ENCODE data around the gene SMG1.
A peak's percentile ranks its signal among the peaks of the same experiment; 100 is the strongest.
"Not testable (repeated sequence)": the region's sequence is repeated elsewhere in the genome, so short reads cannot be mapped to it uniquely, and the experiment has no call there.

SMG1 gene

DNA sequence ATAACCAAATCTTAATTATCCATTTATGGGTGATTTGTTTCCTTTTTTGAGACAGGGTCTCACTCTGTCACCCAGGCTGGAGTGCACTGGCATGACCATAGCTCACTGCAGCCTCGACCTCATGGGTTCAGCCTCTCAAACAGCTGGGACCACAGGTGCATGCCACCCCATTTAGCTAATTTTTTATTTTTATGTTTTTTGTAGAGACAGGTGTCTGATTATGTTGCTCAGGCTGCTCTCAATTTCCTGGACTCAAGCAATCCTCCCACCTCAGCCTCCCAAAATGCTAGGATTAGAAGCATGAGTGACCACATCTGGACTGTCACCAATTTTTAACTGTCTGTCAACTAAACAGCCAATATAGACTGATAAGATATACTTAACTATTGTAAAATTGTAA is 25.0 kb downstream of the SMG1 start:
- not testable (repeated sequence) for H3K9me2 ChIP-seq (replicated peaks; ENCODE audit: insufficient read depth, low read length); H3K9ac ChIP-seq (ENCODE audit: low read length); H3K4me2 ChIP-seq (ENCODE audit: low read depth, low read length); DNase-seq; H4K20me1 ChIP-seq (ENCODE audit: insufficient read depth, low read length); H3K27me3 ChIP-seq (replicated peaks; ENCODE audit: insufficient read depth, low read length); H2AFZ ChIP-seq (ENCODE audit: low read length); H3K9me3 ChIP-seq (replicated peaks; ENCODE audit: insufficient read depth, low read length); H3K4me3 ChIP-seq (ENCODE audit: low read length); H3F3A ChIP-seq (ENCODE audit: insufficient read depth, low read length); H3K36me3 ChIP-seq (replicated peaks; ENCODE audit: insufficient read depth, low read length)
- Histone ChIP-seq H3K4me1 (ENCODE audit: low read length) (peaks cover 17% of the 10 kb centered on the region; the same call in 1 of the 2 replicates), H3K27ac (ENCODE audit: low read length) (peak overlapping the region; percentile 32; the same call in 1 of the 2 replicates), H3K79me2 (ENCODE audit: low read length) (peaks cover 76% of the 10 kb centered on the region)

DNA sequence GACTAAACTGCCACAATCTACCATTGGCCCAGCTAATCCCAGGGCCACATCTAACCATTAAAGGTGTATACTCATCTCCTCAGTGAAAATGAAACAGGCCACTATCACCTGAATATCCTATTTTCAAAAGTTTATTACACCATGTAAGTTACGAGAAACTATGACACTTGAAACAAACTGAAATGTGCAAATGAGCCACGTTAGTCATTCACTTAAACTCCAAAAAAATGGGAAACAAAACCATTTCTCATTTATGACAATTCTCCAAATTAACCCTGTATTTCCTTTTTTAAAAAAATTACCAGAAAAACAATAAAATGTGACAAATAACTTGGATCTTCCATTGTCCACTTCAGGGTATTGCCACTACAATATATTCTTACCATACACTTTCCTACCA is 41.8 kb downstream of the SMG1 start:
- not testable (repeated sequence) for H3K27ac ChIP-seq (ENCODE audit: low read length)

DNA sequence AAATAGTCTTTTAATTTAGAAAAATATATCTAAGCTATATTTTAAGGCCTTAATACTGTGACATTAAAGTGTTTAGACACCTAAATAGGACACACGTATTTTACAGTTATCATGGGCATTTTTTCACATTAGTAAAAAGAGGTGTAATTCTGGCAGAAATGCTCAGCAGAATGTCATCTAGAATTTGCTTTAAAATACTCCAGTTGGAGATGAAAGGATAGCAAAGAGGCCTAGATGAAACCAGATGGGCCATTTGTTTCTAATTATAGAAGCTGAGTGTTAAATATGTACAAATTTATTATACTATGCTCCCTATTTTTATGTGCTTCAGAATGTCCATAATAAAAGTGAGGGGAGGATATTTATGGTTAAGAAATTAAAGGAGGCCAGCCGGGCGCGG is 48.5 kb downstream of the SMG1 start:
- not testable (repeated sequence) for H3K9ac ChIP-seq (ENCODE audit: low read length); H4K20me1 ChIP-seq (ENCODE audit: insufficient read depth, low read length); H3K9me2 ChIP-seq (replicated peaks; ENCODE audit: insufficient read depth, low read length); H3K4me3 ChIP-seq (ENCODE audit: low read length); H3K27ac ChIP-seq (ENCODE audit: low read length); H3K9me3 ChIP-seq (replicated peaks; ENCODE audit: insufficient read depth, low read length); H2AFZ ChIP-seq (ENCODE audit: low read length); H3K4me1 ChIP-seq (ENCODE audit: low read length); H3K36me3 ChIP-seq (replicated peaks; ENCODE audit: insufficient read depth, low read length); H3K4me2 ChIP-seq (ENCODE audit: low read depth, low read length); H3K79me2 ChIP-seq (ENCODE audit: low read length); DNase-seq; H3K27me3 ChIP-seq (replicated peaks; ENCODE audit: insufficient read depth, low read length); H3F3A ChIP-seq (ENCODE audit: insufficient read depth, low read length)

More for the DNA sequence above, 41.8 kb downstream of the SMG1 start:
- not testable (repeated sequence) for H3K9ac ChIP-seq (ENCODE audit: low read length); H3K9me2 ChIP-seq (replicated peaks; ENCODE audit: insufficient read depth, low read length); H3K9me3 ChIP-seq (replicated peaks; ENCODE audit: insufficient read depth, low read length); H3K4me1 ChIP-seq (ENCODE audit: low read length); H4K20me1 ChIP-seq (ENCODE audit: insufficient read depth, low read length); H3K27me3 ChIP-seq (replicated peaks; ENCODE audit: insufficient read depth, low read length); H2AFZ ChIP-seq (ENCODE audit: low read length); H3K79me2 ChIP-seq (ENCODE audit: low read length); H3K4me2 ChIP-seq (ENCODE audit: low read depth, low read length); H3K36me3 ChIP-seq (replicated peaks; ENCODE audit: insufficient read depth, low read length); H3F3A ChIP-seq (ENCODE audit: insufficient read depth, low read length); H3K4me3 ChIP-seq (ENCODE audit: low read length); DNase-seq

GRCh38 chr16:18877259-18877658 is 48.9 kb downstream of the SMG1 start:
- H3K4me1 ChIP-seq (ENCODE audit: low read length); H3K9ac ChIP-seq (ENCODE audit: low read length); H2AFZ ChIP-seq (ENCODE audit: low read length); H3K9me3 ChIP-seq (replicated peaks; ENCODE audit: insufficient read depth, low read length); DNase-seq; H3K27ac ChIP-seq (ENCODE audit: low read length); H3K4me2 ChIP-seq (ENCODE audit: low read depth, low read length); H3K36me3 ChIP-seq (replicated peaks; ENCODE audit: insufficient read depth, low read length); H3K4me3 ChIP-seq (ENCODE audit: low read length); H4K20me1 ChIP-seq (ENCODE audit: insufficient read depth, low read length); H3K79me2 ChIP-seq (ENCODE audit: low read length); H3K27me3 ChIP-seq (replicated peaks; ENCODE audit: insufficient read depth, low read length); H3K9me2 ChIP-seq (replicated peaks; ENCODE audit: insufficient read depth, low read length); H3F3A ChIP-seq (ENCODE audit: insufficient read depth, low read length): not testable (repeated sequence)

- not testable (repeated sequence) for H3K4me3 ChIP-seq (ENCODE audit: low read length); H3K4me1 ChIP-seq (ENCODE audit: low read length); H3K27me3 ChIP-seq (replicated peaks; ENCODE audit: insufficient read depth, low read length); H3K79me2 ChIP-seq (ENCODE audit: low read length); H2AFZ ChIP-seq (ENCODE audit: low read length); H3K9me2 ChIP-seq (replicated peaks; ENCODE audit: insufficient read depth, low read length); H3K27ac ChIP-seq (ENCODE audit: low read length); H3F3A ChIP-seq (ENCODE audit: insufficient read depth, low read length); H3K9ac ChIP-seq (ENCODE audit: low read length); H4K20me1 ChIP-seq (ENCODE audit: insufficient read depth, low read length); DNase-seq; H3K9me3 ChIP-seq (replicated peaks; ENCODE audit: insufficient read depth, low read length); H3K4me2 ChIP-seq (ENCODE audit: low read depth, low read length); H3K36me3 ChIP-seq (replicated peaks; ENCODE audit: insufficient read depth, low read length)
Measured at GRCh38 chr16:18876301-18876700, 49.9 kb downstream of the SMG1 start.

DNA sequence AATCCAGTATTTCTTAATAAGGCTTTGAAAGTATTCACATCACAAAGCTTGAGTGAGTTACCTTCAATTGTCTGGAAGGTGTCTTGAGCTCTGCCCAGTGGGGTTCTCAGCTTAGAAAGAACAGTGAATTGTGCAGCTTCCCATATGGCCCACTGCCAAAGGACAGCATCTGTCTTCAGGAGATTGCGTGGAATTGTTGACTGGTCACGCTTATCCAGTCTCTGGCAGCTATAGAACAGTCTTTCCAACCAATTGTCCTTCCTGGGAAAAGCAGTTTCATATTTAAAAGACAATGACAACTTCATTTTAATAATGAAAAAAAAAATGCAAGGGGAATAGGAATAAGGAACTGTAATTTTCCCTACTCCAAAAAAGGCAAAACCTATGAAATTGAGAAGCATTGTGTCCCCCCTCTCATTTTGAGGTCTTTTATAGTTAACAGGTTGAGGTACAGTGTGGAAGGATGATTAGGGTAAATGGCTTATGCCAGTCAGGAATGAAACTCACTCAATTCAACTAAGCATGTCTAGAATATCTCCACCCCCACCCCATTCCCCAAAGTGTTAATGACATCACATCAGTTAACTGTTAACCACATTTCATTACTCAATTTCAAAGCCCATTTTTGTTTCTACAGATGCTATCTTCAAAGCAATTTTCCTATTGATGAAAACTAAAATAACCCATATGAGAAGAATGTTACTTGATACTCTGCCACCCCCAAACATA is 57.0 kb downstream of the SMG1 start:
- H3K27me3 ChIP-seq (replicated peaks; ENCODE audit: insufficient read depth, low read length); H4K20me1 ChIP-seq (ENCODE audit: insufficient read depth, low read length); H3K27ac ChIP-seq (ENCODE audit: low read length); DNase-seq; H3K9me3 ChIP-seq (replicated peaks; ENCODE audit: insufficient read depth, low read length); H3K4me2 ChIP-seq (ENCODE audit: low read depth, low read length); H3K36me3 ChIP-seq (replicated peaks; ENCODE audit: insufficient read depth, low read length); H2AFZ ChIP-seq (ENCODE audit: low read length); H3K9me2 ChIP-seq (replicated peaks; ENCODE audit: insufficient read depth, low read length); H3F3A ChIP-seq (ENCODE audit: insufficient read depth, low read length); H3K9ac ChIP-seq (ENCODE audit: low read length); H3K4me3 ChIP-seq (ENCODE audit: low read length); H3K79me2 ChIP-seq (ENCODE audit: low read length); H3K4me1 ChIP-seq (ENCODE audit: low read length): not testable (repeated sequence)

DNA sequence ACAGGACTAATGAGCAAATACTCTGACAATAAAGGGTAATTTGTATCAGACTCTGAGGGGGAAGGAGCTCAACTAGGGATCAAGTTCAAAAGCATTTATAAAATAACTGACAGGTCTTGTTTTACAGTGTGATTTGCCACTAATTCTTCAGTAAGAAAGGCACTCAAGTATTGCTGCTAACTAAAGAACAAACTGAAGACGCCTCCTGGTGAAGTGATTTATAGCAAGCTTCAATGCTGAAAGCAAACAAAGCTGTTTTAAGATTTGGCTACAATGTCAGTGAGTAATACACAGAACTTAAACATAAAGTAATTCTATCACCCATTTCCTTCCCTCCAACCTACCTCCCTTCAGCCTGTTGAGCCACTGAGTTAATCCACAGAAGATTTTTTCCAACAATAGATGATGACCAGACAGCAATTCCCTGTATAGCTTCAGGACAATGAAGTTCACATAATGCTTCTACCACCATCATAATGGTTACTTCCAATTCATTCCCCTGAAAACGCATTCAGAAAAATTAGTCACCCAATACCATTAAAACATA is 59.9 kb downstream of the SMG1 start:
- not testable (repeated sequence) for H3K27me3 ChIP-seq (replicated peaks; ENCODE audit: insufficient read depth, low read length); H3K9ac ChIP-seq (ENCODE audit: low read length); H3K36me3 ChIP-seq (replicated peaks; ENCODE audit: insufficient read depth, low read length); H3K9me2 ChIP-seq (replicated peaks; ENCODE audit: insufficient read depth, low read length); H3K4me1 ChIP-seq (ENCODE audit: low read length); H3K4me2 ChIP-seq (ENCODE audit: low read depth, low read length); H3K9me3 ChIP-seq (replicated peaks; ENCODE audit: insufficient read depth, low read length); H3F3A ChIP-seq (ENCODE audit: insufficient read depth, low read length); H3K27ac ChIP-seq (ENCODE audit: low read length); H4K20me1 ChIP-seq (ENCODE audit: insufficient read depth, low read length); H3K79me2 ChIP-seq (ENCODE audit: low read length); DNase-seq; H2AFZ ChIP-seq (ENCODE audit: low read length); H3K4me3 ChIP-seq (ENCODE audit: low read length)

DNA sequence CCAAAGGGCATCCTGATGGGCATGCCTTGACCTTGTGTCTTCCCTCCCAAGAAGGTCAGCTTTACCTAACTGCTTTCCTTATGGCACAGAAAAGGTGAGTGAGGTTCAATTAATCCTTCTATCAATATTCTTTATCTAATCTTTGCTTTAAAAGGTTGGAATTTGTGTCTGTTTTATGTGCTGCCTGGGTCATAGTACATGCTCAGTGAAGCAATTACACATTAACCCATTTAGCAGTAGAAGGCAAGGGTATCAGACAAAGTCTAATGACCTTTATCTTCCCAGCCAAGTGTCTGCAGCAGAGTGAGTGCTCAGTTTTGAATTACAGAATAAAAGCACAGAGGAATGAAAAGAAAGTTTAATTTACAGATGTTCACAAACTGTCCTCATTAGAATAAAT is 63.3 kb downstream of the SMG1 start:
- H3K36me3 ChIP-seq (replicated peaks; ENCODE audit: insufficient read depth, low read length); H3K27ac ChIP-seq (ENCODE audit: low read length); H3F3A ChIP-seq (ENCODE audit: insufficient read depth, low read length): not testable (repeated sequence)

More for the DNA sequence above, 63.3 kb downstream of the SMG1 start:
- not testable (repeated sequence) for H3K9me3 ChIP-seq (replicated peaks; ENCODE audit: insufficient read depth, low read length); H2AFZ ChIP-seq (ENCODE audit: low read length); H3K4me1 ChIP-seq (ENCODE audit: low read length); DNase-seq; H3K79me2 ChIP-seq (ENCODE audit: low read length); H4K20me1 ChIP-seq (ENCODE audit: insufficient read depth, low read length); H3K9me2 ChIP-seq (replicated peaks; ENCODE audit: insufficient read depth, low read length); H3K4me2 ChIP-seq (ENCODE audit: low read depth, low read length); H3K9ac ChIP-seq (ENCODE audit: low read length); H3K27me3 ChIP-seq (replicated peaks; ENCODE audit: insufficient read depth, low read length); H3K4me3 ChIP-seq (ENCODE audit: low read length)

Measured in MM.1S (cell line).